BE2C (cell line): ENCODE results near the gene SLC22A23.

Experiments used
- DNase-seq: peaks from one replicate; pipeline ENCODE4 v3.0.0-alpha.2; 2020
- H3K27me3 ChIP-seq: fragments of 250-450 bp; sonication (Bioruptor Pico); 2 replicates; pipeline ENCODE4 v1.5.1; 2020; ENCODE audit warnings: mild to moderate bottlenecking
- H3K36me3 ChIP-seq: fragments of 250-450 bp; sonication (Bioruptor Pico); 2 replicates; pipeline ENCODE4 v1.5.1; 2020; ENCODE audit warnings: mild to moderate bottlenecking
- H3K4me1 ChIP-seq: fragments of 250-450 bp; sonication (Bioruptor Pico); 2 replicates; pipeline ENCODE4 v1.5.1; 2020
- H3K4me3 ChIP-seq: 2 replicates; pipeline ENCODE4 v1.5.1; 2011; ENCODE audit warnings: low read depth, low read length
- H3K9me3 ChIP-seq: fragments of 250-450 bp; sonication (Bioruptor Pico); 2 replicates; pipeline ENCODE4 v1.5.1; 2020
- CTCF ChIP-seq: IDR thresholded peaks from 2 replicates; pipeline ENCODE4 v1.5.1; 2012; ENCODE audit warnings: mild to moderate bottlenecking, low read depth, low read length

Gene SLC22A23

GRCh38 chr6:3349388-3350251 is 107.2 kb downstream of the SLC22A23 start:
- H3K27me3 ChIP-seq, result no peaks in the 10 kb centered on the region

GRCh38 chr6:3348821-3349220 is 108.0 kb downstream of the SLC22A23 start:
- no peak for DNase-seq
- no peak for TF ChIP-seq CTCF
- Histone ChIP-seq H3K27me3 (no peaks in the 10 kb centered on the region), H3K9me3 (no peaks in the 10 kb centered on the region), H3K4me3 (no peak overlapping the region), H3K4me1 (no peaks in the 10 kb centered on the region), H3K36me3 (no peaks in the 10 kb centered on the region)

More at GRCh38 chr6:3349388-3350251, 107.2 kb downstream of the SLC22A23 start:
- Histone ChIP-seq H3K36me3 (no peaks in the 10 kb centered on the region), H3K4me1 (no peaks in the 10 kb centered on the region), H3K4me3 (no peak overlapping the region), H3K9me3 (no peaks in the 10 kb centered on the region)
- no peak for DNase-seq
- TF ChIP-seq CTCF, result no peak

DNA sequence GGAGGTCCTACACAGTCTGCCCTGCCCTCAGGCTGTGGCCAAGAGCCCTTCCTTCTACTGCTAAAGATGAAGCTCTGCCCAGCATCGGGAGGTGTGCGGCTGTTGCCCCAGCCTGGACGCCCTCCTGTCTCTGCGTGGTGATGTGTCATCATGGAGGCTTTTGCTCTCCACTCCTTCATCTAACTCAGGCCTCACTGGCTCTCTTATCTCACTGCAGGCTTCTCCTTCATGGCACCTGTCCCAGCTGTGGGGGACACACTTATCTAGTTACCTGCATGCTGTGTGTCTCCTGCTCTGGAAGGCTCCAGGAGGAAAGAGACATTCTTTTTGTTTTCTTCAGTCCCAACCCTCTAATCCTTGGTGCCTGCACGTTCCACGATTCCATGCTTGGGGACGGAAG is 109.0 kb downstream of the SLC22A23 start:
- DNase-seq, result no peak
- Histone ChIP-seq H3K4me1 (no peaks in the 10 kb centered on the region), H3K4me3 (no peak overlapping the region), H3K36me3 (no peaks in the 10 kb centered on the region), H3K27me3 (no peaks in the 10 kb centered on the region), H3K9me3 (no peaks in the 10 kb centered on the region)
- no peak for TF ChIP-seq CTCF

DNA sequence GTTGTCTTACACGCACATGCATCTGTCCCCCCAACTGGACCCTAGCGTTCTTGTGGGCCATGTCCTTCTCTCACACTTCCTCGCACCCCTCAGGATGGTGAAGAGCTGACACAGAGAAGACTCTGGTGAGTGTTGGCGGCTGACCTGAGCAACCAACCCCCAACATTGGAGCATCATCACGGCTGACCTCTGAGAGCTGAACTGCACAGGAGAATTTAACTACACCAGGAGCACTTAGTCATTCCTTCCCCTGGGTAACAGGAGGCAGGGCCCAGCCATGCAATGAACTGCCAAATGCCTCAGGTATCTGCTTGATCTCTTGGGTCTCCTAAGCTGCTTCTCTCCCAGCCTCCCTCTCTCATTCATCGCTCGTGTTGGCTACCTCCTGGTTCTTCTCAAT is 109.6 kb downstream of the SLC22A23 start:
- no peak for TF ChIP-seq CTCF
- H3K4me1 ChIP-seq, result no peaks in the 10 kb centered on the region
- no peak for DNase-seq
- no peaks in the 10 kb centered on the region for H3K36me3 ChIP-seq
- H3K27me3 ChIP-seq, result no peaks in the 10 kb centered on the region
- no peak overlapping the region for H3K4me3 ChIP-seq
- H3K9me3 ChIP-seq, result no peaks in the 10 kb centered on the region

DNA sequence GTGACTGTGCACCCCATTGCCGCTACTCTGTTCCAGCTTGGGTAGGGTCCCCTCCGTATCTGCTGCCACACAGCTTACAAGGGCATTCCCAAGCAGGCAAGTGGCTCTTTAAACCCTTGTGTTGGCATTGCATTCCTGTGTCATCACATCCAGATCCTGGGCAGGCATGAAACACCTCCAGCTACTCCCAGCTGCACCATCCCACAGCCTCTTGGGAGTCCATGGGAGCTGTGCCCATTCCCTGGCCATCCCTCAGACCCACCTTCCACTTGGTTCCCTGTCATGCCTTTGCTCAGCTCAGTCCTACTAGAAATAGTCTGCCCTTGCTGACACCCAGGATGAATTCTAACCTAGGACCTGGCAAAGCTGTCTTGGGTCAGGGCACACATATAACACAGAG is 110.4 kb downstream of the SLC22A23 start:
- no peak for DNase-seq
- no peak overlapping the region for H3K4me3 ChIP-seq
- H3K27me3 ChIP-seq, result no peaks in the 10 kb centered on the region
- H3K9me3 ChIP-seq, result no peaks in the 10 kb centered on the region
- no peaks in the 10 kb centered on the region for H3K36me3 ChIP-seq
- no peak for TF ChIP-seq CTCF
- no peaks in the 10 kb centered on the region for H3K4me1 ChIP-seq

DNA sequence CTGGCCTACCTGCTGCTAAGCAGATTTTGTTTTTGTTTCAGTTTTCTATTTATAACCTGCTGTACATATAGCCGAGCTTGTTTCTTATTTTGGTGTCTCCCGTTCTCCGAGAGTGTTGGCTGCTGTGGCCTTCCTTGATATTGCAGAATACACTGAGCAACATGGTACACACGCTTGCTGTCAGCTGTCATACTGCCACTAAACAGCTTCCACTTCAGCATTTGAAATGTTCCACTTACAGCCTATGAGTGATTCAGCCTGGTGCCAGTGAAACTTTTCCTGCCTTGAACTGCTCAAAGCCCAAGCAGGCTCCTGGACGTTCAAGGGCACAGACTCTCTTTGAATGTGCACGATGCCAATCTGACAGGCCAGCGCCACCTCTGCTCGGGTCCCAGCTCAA is 111.0 kb downstream of the SLC22A23 start:
- no peak for TF ChIP-seq CTCF
- no peaks in the 10 kb centered on the region for H3K27me3 ChIP-seq
- no peaks in the 10 kb centered on the region for H3K9me3 ChIP-seq
- H3K36me3 ChIP-seq, result no peaks in the 10 kb centered on the region
- DNase-seq, result no peak
- H3K4me1 ChIP-seq, result no peaks in the 10 kb centered on the region
- no peak overlapping the region for H3K4me3 ChIP-seq
